K562 (cell line): ENCODE measurements around the gene GARIN1A. TPM values are rescaled to one million over a fixed set of nuclear protein-coding genes. Genes with fewer than 3 reads are reported as not detected.

Source experiments
- ATF3 ChIP-seq, 2 experiments: fragments of 450-650 bp in 1 of 2; sonication (generic) in 1 of 2; formaldehyde crosslinking in 1 of 2; IDR thresholded peaks in 1 of 2; conservative IDR thresholded peaks in 1 of 2; 2 replicates each; pipeline versions ENCODE4 v1.6.1 to v1.8.1; 2016 to 2023; ENCODE audit warnings: mild to moderate bottlenecking in 2 of 2, moderate library complexity in 2 of 2, inconsistent platforms in 1 of 2, missing genetic modification reagents in 1 of 2
- ATF7 ChIP-seq: fragments of 450-650 bp; IDR thresholded peaks from 2 replicates; pipeline ENCODE4 v1.7.1; 2014; ENCODE audit warnings: mild to moderate bottlenecking, moderate library complexity
- ETV1 ChIP-seq: fragments of 450-650 bp; conservative IDR thresholded peaks from 2 replicates; pipeline ENCODE4 v1.6.1; 2016; ENCODE audit warnings: missing genetic modification characterization, control low read depth, low read depth, missing compliant biosample characterization
- ETV5 ChIP-seq: sonication (generic); formaldehyde crosslinking; IDR thresholded peaks from 2 replicates; pipeline ENCODE4 v1.4.0; 2020; ENCODE audit warnings: low read depth, mild to moderate bottlenecking, missing genetic modification reagents
- EWSR1 ChIP-seq: fragments of 450-650 bp; IDR thresholded peaks from 2 replicates; pipeline ENCODE4 v1.6.1; 2018; ENCODE audit warnings: borderline replicate concordance, mild to moderate bottlenecking, low read depth, moderate library complexity; ENCODE audit not compliant: partially characterized antibody
- HDAC2 ChIP-seq: fragments of 450-650 bp; IDR thresholded peaks from 2 replicates; pipeline ENCODE4 v1.6.1; 2016; ENCODE audit warnings: mild to moderate bottlenecking
- HIVEP1 ChIP-seq: fragments of 250-450 bp; sonication (Bioruptor Pico); IDR thresholded peaks from 2 replicates; pipeline ENCODE4 v1.4.0; 2020; ENCODE audit warnings: mild to moderate bottlenecking
- KLF1 ChIP-seq: fragments of 450-650 bp; IDR thresholded peaks from 2 replicates; pipeline ENCODE4 v1.6.1; 2016; ENCODE audit warnings: missing genetic modification characterization, missing compliant biosample characterization
- MEIS2 ChIP-seq: fragments of 450-650 bp; IDR thresholded peaks from 2 replicates; pipeline ENCODE4 v1.6.1; 2014; ENCODE audit warnings: mild to moderate bottlenecking; ENCODE audit not compliant: partially characterized antibody
- MIER1 ChIP-seq: fragments of 450-650 bp; IDR thresholded peaks from 2 replicates; pipeline ENCODE4 v1.6.1; 2016; ENCODE audit warnings: antibody characterized with exemption, mild to moderate bottlenecking, low read depth
- POLR3A ChIP-seq: IDR thresholded peaks from 2 replicates; pipeline ENCODE4 v1.6.1; 2011; ENCODE audit warnings: borderline replicate concordance, mild to moderate bottlenecking, moderate library complexity; ENCODE audit not compliant: insufficient read length, insufficient read depth; ENCODE audit errors: extremely low read depth
- PRMT5 ChIP-seq: sonication (generic); formaldehyde crosslinking; IDR thresholded peaks from 2 replicates; pipeline ENCODE4 v1.5.0; 2020; ENCODE audit warnings: missing genetic modification reagents
- PRPF4 ChIP-seq: fragments of 200-400 bp; formaldehyde crosslinking; IDR thresholded peaks from one replicate; pipeline ENCODE4 v1.6.1; 2017; ENCODE audit warnings: low read length, low read depth, mild to moderate bottlenecking; ENCODE audit not compliant: insufficient read depth, poor library complexity, severe bottlenecking
- RAD21 ChIP-seq, 2 experiments: fragments of 250-450 bp in 1 of 2; fragments of 450-650 bp in 1 of 2; sonication (Bioruptor Pico) in 1 of 2; formaldehyde crosslinking in 1 of 2; IDR thresholded peaks in 1 of 2; conservative IDR thresholded peaks in 1 of 2; 2 replicates each; pipeline versions ENCODE4 v1.4.0 to v1.8.0; 2020 to 2022; ENCODE audit warnings: mild to moderate bottlenecking in 2 of 2, moderate library complexity in 1 of 2
- RAD51 ChIP-seq: fragments of 450-650 bp; IDR thresholded peaks from 2 replicates; pipeline ENCODE4 v1.7.1; 2016; ENCODE audit warnings: low read depth, mild to moderate bottlenecking, borderline replicate concordance
- SIN3A ChIP-seq, 2 experiments: fragments of 150-350 bp in 1 of 2; IDR thresholded peaks; 2 replicates each; pipeline ENCODE4 v1.6.1; 2011 to 2016; ENCODE audit warnings: borderline replicate concordance in 2 of 2, low read depth in 2 of 2, low read length in 2 of 2, mild to moderate bottlenecking in 2 of 2, moderate library complexity in 2 of 2; ENCODE audit not compliant: control insufficient read depth in 1 of 2
- SMARCA5 ChIP-seq: fragments of 450-650 bp; IDR thresholded peaks from 2 replicates; pipeline ENCODE4 v1.6.1; 2016
- SOX6 ChIP-seq: fragments of 450-650 bp; IDR thresholded peaks from 2 replicates; pipeline ENCODE4 v1.6.1; 2014; ENCODE audit warnings: mild to moderate bottlenecking
- TARDBP ChIP-seq: fragments of 450-650 bp; IDR thresholded peaks from 2 replicates; pipeline ENCODE4 v1.6.1; 2016
- TBP ChIP-seq: optimal IDR thresholded peaks from 2 replicates; pipeline ENCODE3; 2011; ENCODE audit warnings: low read depth, low read length, improper control_type of control experiment
- TRIM24 ChIP-seq, 2 experiments: fragments of 450-650 bp; IDR thresholded peaks; 2 replicates each; pipeline ENCODE4 v1.6.1; 2016
- ZC3H8 ChIP-seq: fragments of 450-650 bp; IDR thresholded peaks from 2 replicates; pipeline ENCODE4 v1.6.1; 2017
- ZNF217 ChIP-seq: sonication (generic); formaldehyde crosslinking; IDR thresholded peaks from 2 replicates; pipeline ENCODE4 v1.8.0; 2022; ENCODE audit warnings: mild to moderate bottlenecking, missing genetic modification reagents
- ZNF766 ChIP-seq: fragments of 200-800 bp; sonication (Bioruptor generic); conservative IDR thresholded peaks from 2 replicates; pipeline ENCODE4 v1.6.1; 2016; ENCODE audit warnings: missing genetic modification characterization, missing compliant biosample characterization
- ZNF780A ChIP-seq: fragments of 250-450 bp; sonication (Bioruptor Pico); IDR thresholded peaks from 2 replicates; pipeline ENCODE4 v1.5.0; 2021; ENCODE audit warnings: mild to moderate bottlenecking
- polyA plus RNA-seq, 8 experiments: library from polyadenylated mRNA; depleted of rRNA in 4 of 8; stranded (reverse) in 5 of 8; unstranded in 3 of 8; fragments of >200 nt; fragmentation: Nextera tagmentation in 2 of 8; fragmentation: Illumina TruSeq in 1 of 8; extraction: Ambion mirVana in 2 of 8; extraction: Trizol in 1 of 8; gene quantifications; 2 replicates each; pipeline versions ENCODE4 v1.2.1 to v1.2.3, GENCODE V29; 2011 to 2014; ENCODE audit warnings: inconsistent platforms in 1 of 8, missing spikeins in 1 of 8
- total RNA-seq, 7 experiments: library from RNA; depleted of rRNA in 6 of 7; stranded (reverse); fragments of >200 nt in 6 of 7; fragmentation: Illumina TruSeq in 2 of 7; extraction: Trizol in 2 of 7; gene quantifications; 2 replicates each; pipeline versions ENCODE4 v1.2.1 to v1.2.3, GENCODE V29; 2011 to 2021; ENCODE audit warnings: low replicate concordance in 1 of 7
- TF ChIP-seq, protein P1 (sequence below): sonication (generic); formaldehyde crosslinking; IDR thresholded peaks from 2 replicates; pipeline ENCODE4 v1.8.1; 2023; ENCODE audit warnings: mild to moderate bottlenecking, missing genetic modification reagents, moderate library complexity
- TF ChIP-seq, protein P2 (sequence below): sonication (generic); formaldehyde crosslinking; IDR thresholded peaks from 2 replicates; pipeline ENCODE4 v1.8.1; 2023; ENCODE audit warnings: mild to moderate bottlenecking, missing genetic modification reagents

The GARIN1A gene
- total and polyA plus RNA-seq, 9 of the 15 experiments (the other 6 are each of a cell fraction or from before 2014, with no cell fraction given) = 0.01 to 0.41 (median 0.04) TPM; not detected in 3

DNA sequence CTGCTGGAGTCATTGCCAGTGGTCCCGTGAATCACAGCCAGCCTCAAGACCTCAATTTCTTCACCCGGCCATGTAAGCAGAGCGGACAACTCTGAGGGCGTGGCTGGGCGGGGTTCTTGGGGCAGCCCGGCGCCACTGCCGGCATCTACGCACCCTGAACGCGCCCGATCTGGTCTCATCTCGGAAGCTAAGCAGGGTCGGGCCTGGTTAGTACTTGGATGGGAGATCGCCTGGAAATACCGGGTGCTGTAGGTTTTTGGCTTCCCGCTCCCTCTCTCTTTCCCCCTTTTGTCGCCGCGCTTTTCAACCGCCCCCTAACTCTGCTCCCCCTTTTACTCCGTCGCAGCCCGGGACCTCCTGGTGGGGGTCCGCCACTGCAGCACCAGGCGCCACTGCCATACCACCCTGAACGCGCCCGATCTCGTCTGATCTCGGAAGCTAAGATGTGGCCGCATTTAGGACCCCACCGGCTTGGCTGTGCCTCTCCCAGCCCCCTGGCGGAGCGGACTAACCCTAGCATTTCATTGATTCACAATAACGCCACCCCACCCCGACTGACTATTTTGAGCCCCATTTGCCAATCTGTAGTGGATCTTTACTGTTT, 25.3 kb downstream of the GARIN1A start (continued):
- peak; percentile 76 for TF ChIP-seq ATF7
- peak; percentile 80 for TF ChIP-seq MIER1
- TF ChIP-seq RAD21 (CRISPR knock-in tag; conservative IDR thresholded peaks at IDR 0.05 in 1 of 2, IDR thresholded peaks at IDR 0.05 in 1 of 2) = peak; percentile 23 to 38; a peak in 3 of 4 replicates
- TF ChIP-seq, protein P1, sequence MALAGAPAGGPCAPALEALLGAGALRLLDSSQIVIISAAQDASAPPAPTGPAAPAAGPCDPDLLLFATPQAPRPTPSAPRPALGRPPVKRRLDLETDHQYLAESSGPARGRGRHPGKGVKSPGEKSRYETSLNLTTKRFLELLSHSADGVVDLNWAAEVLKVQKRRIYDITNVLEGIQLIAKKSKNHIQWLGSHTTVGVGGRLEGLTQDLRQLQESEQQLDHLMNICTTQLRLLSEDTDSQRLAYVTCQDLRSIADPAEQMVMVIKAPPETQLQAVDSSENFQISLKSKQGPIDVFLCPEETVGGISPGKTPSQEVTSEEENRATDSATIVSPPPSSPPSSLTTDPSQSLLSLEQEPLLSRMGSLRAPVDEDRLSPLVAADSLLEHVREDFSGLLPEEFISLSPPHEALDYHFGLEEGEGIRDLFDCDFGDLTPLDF (CRISPR knock-in tag) = peak; percentile 54; the same call in 1 of the 2 replicates
- TF ChIP-seq HIVEP1 (CRISPR knock-in tag) = peak; percentile 81; the same call in 1 of the 2 replicates
- no peak for TF ChIP-seq ZNF766 (CRISPR knock-in tag)
- TF ChIP-seq, protein P2, sequence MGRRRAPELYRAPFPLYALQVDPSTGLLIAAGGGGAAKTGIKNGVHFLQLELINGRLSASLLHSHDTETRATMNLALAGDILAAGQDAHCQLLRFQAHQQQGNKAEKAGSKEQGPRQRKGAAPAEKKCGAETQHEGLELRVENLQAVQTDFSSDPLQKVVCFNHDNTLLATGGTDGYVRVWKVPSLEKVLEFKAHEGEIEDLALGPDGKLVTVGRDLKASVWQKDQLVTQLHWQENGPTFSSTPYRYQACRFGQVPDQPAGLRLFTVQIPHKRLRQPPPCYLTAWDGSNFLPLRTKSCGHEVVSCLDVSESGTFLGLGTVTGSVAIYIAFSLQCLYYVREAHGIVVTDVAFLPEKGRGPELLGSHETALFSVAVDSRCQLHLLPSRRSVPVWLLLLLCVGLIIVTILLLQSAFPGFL (CRISPR knock-in tag) = peak; percentile 74; the same call in 1 of the 2 replicates
- peak; percentile 7; the same call in 1 of the 2 replicates for TF ChIP-seq RAD51
- TF ChIP-seq SMARCA5 = peak; percentile 84
- peak; percentile 95 for TF ChIP-seq HDAC2
- TF ChIP-seq SOX6 = peak; percentile 64
- peak; percentile 64 for TF ChIP-seq ETV5
- peak; percentile 74 for TF ChIP-seq PRPF4
- no peak for TF ChIP-seq ZNF780A
- TF ChIP-seq SIN3A (IDR thresholded peaks at IDR 0.05; ENCODE audit: borderline replicate concordance in 2 of 2, control insufficient read depth in 1 of 2, low read depth in 2 of 2, low read length in 2 of 2) = 0 out of 4 replicates have a peak, but pooled peaks of 1 of the 2 experiments have one; percentile 29
- TF ChIP-seq ZNF217 (CRISPR knock-in tag) = no peak
- TF ChIP-seq KLF1 (tag) = peak; percentile 92
- TF ChIP-seq ETV1 (tag) = peak; percentile 65
- no peak for TF ChIP-seq ATF3 (IDR thresholded peaks at IDR 0.05)
- peak; percentile 55; the same call in 1 of the 2 replicates for TF ChIP-seq ATF3 (CRISPR knock-in tag; conservative IDR thresholded peaks at IDR 0.05)
- peak; percentile 98 for TF ChIP-seq TBP
- TF ChIP-seq TARDBP = peak; percentile 77; the same call in 1 of the 2 replicates
- no peak for TF ChIP-seq MEIS2
- no peak for TF ChIP-seq EWSR1
- TF ChIP-seq TRIM24 (IDR thresholded peaks at IDR 0.05) = peak; percentile 59 to 77
- peak; percentile 75 for TF ChIP-seq POLR3A
- peak; percentile 77 for TF ChIP-seq ZC3H8
- TF ChIP-seq PRMT5 = no peak
